Epithelial cell of proximal tubule (primary cell): ENCODE results near the gene ADGRA1. TPM values are rescaled to one million over a fixed set of nuclear protein-coding genes. Genes with fewer than 3 reads are reported as not detected.

Experiments used
- DNase-seq: peaks from one replicate; pipeline ENCODE4 v3.0.0-alpha.2; 2011; ENCODE audit warnings: low read depth
- H3K4me3 ChIP-seq: 2 replicates; pipeline ENCODE4 v1.5.1; 2011; ENCODE audit warnings: low read depth, mild to moderate bottlenecking, low read length
- total RNA-seq: library from RNA; depleted of rRNA; stranded (reverse); fragments of >200 nt; gene quantifications from 2 replicates; pipeline ENCODE4 v1.2.3, GENCODE V29; 2015
- TF ChIP-seq, protein P1 (sequence below): conservative IDR thresholded peaks from 2 replicates; pipeline ENCODE4 v1.5.1; 2012; ENCODE audit warnings: low read depth, mild to moderate bottlenecking, low read length

The ADGRA1 gene
- total RNA-seq, 1 donor from 2014 or later: not detected

DNA sequence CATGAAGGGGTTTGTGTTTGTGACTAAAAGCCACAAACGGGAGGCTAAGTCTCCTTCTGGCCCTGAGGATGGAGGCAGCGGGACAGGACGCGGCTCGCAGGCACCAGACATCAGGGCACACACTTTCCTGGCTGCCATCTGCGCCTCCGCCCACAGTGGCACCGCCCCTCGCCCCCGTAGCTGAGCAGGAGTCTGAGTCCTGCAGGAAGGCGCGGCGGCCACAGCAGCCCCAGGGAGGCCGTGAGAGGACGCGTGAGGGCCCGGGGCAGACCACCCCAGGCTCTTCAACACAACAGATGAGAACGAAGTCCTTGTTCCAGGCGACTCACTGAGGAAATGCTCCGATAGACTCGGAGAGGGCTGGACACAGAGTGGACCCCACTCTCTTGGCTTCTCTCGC lies 6.6 kb downstream of the ADGRA1 start:
- TF ChIP-seq, protein P1, sequence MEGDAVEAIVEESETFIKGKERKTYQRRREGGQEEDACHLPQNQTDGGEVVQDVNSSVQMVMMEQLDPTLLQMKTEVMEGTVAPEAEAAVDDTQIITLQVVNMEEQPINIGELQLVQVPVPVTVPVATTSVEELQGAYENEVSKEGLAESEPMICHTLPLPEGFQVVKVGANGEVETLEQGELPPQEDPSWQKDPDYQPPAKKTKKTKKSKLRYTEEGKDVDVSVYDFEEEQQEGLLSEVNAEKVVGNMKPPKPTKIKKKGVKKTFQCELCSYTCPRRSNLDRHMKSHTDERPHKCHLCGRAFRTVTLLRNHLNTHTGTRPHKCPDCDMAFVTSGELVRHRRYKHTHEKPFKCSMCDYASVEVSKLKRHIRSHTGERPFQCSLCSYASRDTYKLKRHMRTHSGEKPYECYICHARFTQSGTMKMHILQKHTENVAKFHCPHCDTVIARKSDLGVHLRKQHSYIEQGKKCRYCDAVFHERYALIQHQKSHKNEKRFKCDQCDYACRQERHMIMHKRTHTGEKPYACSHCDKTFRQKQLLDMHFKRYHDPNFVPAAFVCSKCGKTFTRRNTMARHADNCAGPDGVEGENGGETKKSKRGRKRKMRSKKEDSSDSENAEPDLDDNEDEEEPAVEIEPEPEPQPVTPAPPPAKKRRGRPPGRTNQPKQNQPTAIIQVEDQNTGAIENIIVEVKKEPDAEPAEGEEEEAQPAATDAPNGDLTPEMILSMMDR: no peak
- H3K4me3 ChIP-seq: no peak overlapping the region
- no peak for DNase-seq

DNA sequence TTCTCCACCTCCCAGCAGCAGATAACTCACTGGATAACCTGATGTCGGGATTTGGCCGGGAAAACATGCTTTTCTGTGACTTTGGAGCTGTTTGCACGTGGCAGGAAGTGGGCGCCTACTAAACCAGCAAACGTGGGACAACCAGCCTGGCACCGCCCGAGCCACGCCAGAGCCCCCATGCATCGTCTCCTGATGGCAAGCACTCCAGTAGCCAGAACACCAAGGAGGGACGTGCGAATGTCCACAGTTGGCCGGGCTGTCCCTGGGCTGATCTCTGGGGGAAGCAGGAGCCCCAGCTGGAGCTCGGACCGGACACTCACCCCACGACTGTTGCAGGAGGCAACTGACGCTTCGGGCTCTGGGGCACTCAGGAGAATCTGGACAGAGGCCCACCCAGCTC lies 7.1 kb downstream of the ADGRA1 start:
- no peak for DNase-seq
- TF ChIP-seq, protein P1: no peak

DNA sequence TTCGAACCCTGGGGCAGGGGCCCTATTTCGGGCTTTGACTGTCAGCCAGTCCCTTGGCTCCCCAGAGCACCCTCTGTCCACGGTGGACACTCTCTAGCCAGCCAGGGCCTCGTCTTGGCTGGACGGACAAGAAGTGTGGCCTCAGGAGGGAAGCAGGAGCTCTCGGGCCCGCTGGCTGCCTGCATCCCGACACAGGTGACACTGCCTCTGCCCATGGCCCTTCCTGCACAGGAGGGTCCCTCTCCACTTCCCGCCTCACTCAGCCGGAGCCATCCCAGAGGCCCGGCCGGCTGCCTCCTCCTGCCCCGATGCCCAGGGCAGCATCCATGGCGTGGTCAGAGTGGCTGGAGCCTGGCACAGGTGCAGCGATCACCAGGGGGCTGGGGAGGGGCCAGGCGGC lies 7.9 kb downstream of the ADGRA1 start:
- no peak for DNase-seq

More for the DNA sequence above, 7.1 kb downstream of the ADGRA1 start:
- no peak overlapping the region for H3K4me3 ChIP-seq

DNA sequence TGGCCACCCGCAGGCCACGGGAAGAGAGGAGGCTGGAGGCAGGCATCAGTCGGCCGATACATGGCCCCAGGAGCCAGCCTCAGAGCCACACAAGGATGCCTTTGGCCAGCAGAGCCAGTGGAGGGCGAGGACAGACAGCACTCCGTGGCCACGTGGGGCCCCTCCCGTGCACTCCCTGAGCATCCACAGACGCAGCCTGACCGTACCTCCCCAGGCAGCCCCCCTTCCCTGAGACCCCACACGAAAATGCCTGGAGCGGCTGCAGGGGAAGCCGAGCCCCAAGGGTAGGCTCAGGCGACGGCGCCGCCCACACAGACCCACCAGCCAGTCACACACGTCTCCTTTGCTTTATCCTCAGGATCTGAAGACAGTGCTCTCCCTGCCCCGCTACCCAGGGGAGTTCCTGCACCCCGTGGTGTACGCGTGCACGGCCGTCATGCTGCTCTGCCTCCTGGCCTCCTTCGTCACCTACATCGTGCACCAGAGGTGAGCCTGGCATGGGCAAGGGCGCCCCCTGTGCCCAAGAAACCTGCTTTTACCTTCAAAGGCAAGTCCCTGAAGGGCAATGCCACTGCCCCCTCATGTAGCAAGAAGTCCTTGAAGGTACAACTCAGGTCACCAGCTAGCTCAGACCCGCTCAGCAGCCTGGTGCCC lies 9.0 kb downstream of the ADGRA1 start:
- TF ChIP-seq, protein P1: peak; percentile 43
- H3K4me3 ChIP-seq: no peak overlapping the region
- DNase-seq: no peak

More for the DNA sequence above, 7.9 kb downstream of the ADGRA1 start:
- TF ChIP-seq, protein P1: no peak
- no peak overlapping the region for H3K4me3 ChIP-seq

DNA sequence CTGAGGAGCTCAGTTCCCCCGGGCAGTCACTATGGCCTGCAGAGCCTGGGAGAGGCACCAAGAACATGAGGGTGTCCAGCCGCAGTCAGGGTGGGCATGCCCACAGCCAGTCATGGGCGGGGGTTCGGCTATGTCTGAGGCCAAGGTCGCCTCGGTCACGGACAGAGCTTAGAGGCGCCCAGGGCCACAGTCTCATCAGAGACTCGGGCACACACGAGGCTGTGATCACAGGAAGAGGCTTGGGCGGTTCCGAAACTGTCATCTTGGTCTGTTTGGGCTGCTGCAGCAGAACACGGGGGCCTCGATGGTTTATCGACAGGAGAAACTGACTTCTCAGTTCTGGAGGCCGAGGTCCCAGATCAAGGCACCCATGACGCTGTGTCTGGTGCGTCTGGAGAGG lies 9.7 kb downstream of the ADGRA1 start:
- no peak for DNase-seq
- no peak overlapping the region for H3K4me3 ChIP-seq

DNA sequence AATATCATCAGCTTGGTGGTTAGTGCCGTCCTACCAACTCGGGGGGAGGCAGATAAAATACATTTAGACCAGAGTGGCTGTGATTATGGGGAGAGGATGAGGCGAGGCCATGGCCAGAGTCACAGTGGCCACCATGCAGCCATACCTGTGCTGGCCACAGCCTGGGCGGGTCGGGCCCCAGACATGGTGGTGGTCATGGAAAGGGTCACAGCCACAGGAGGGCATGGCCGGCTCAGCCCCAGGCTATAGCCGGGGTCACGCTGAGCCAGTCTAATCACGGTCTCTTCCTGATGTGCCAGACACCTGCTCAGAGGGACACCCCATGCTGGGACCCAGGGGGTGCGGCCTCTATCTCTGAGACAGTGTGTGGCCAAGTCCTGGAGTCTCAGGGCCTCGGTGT lies 10.2 kb downstream of the ADGRA1 start:
- TF ChIP-seq, protein P1: no peak
- no peak overlapping the region for H3K4me3 ChIP-seq
- DNase-seq: no peak

More for the DNA sequence above, 9.7 kb downstream of the ADGRA1 start:
- TF ChIP-seq, protein P1: no peak
